HCT116 (cell line): ENCODE measurements around the gene RHBDF2. TPM values are rescaled to one million over a fixed set of nuclear protein-coding genes. Genes with fewer than 3 reads are reported as not detected.

Source experiments
- ATAC-seq: fragments of 200-7000 bp; cut with Tn5 transposase; 2 replicates; pipeline ENCODE4 v1.9.1; 2020; ENCODE audit warnings: mild to moderate bottlenecking, moderate library complexity
- BruUV-seq: library from RNA; stranded (reverse); fragments of 400-500 nt; replicated peaks from 2 replicates; lab custom pipeline; 2021; lab: Mats Ljungman, UMichigan
- CTCF ChIA-PET: fragments of 300-600 bp; sonication (Branson Sonifier 250); formaldehyde crosslinking; loops from one replicate; lab custom pipeline; 2021; ENCODE audit warnings: antibody characterized with exemption; lab: Charles Lee
- POLR2A ChIA-PET: fragments of 300-600, 350-600 bp; sonication (Branson Sonifier 250); formaldehyde crosslinking; loops from one replicate; lab custom pipeline; 2021; ENCODE audit warnings: antibody characterized with exemption; lab: Charles Lee
- RAD21 ChIA-PET, 2 experiments: fragments of 300-600 bp; sonication (Branson Sonifier 250); formaldehyde crosslinking; loops; one replicate each; lab custom pipeline; 2023; ENCODE audit warnings: low total read pairs in 2 of 2; ENCODE audit not compliant: uncharacterized antibody in 2 of 2, unreplicated experiment in 2 of 2, low non-redundant PET in 1 of 2; lab: Charles Lee
- DNase-seq: peaks from one replicate; pipeline ENCODE4 v3.0.0-alpha.2; 2010; ENCODE audit warnings: low read depth, low spot score
- H2AFZ ChIP-seq: fragments of 200-600 bp; shearing (Covaris generic), sonication (generic); 2 replicates; pipeline ENCODE4 v1.6.1; 2017; ENCODE audit warnings: low read depth, mixed run types, mixed read lengths, antibody characterized with exemption, low read length; ENCODE audit not compliant: poor library complexity, severe bottlenecking
- H3K27ac ChIP-seq: 2 replicates; pipeline ENCODE4 v1.5.1; 2012; ENCODE audit warnings: low read depth, low read length
- H3K27me3 ChIP-seq: fragments of 200-600 bp; sonication (generic); 2 replicates; pipeline ENCODE4 v1.6.1; 2016; ENCODE audit warnings: mixed run types, low read length, mixed read lengths; ENCODE audit not compliant: insufficient read depth
- H3K36me3 ChIP-seq, 2 experiments: fragments of 200-500 bp in 1 of 2; fragments of 200-600 bp in 1 of 2; sonication (Bioruptor generic) in 1 of 2; sonication (generic) in 1 of 2; 2 replicates each; pipeline versions ENCODE4 v1.5.1 to v1.6.1; 2014 to 2016; ENCODE audit warnings: low read length in 2 of 2, inconsistent platforms in 1 of 2, mixed read lengths in 1 of 2, mixed run types in 1 of 2; ENCODE audit not compliant: insufficient read depth in 2 of 2, control insufficient read depth in 1 of 2
- H3K4me1 ChIP-seq, 2 experiments: fragments of 200-600 bp in 1 of 2; sonication (generic) in 1 of 2; 2 replicates each; pipeline versions ENCODE4 v1.5.1 to v1.6.1; 2012 to 2017; ENCODE audit warnings: low read length in 2 of 2, inconsistent platforms in 1 of 2, mild to moderate bottlenecking in 1 of 2, mixed read lengths in 1 of 2, mixed run types in 1 of 2, moderate library complexity in 1 of 2; ENCODE audit not compliant: insufficient read depth in 2 of 2, control insufficient read depth in 1 of 2
- H3K4me2 ChIP-seq: fragments of 200-600 bp; sonication (generic); 2 replicates; pipeline ENCODE4 v1.6.1; 2017; ENCODE audit warnings: mixed run types, low read length, mixed read lengths
- H3K4me3 ChIP-seq, 2 experiments: fragments of 200-600 bp in 1 of 2; sonication (generic) in 1 of 2; replicated peaks in 1 of 2; 2 replicates each; pipeline ENCODE4 v1.5.1; 2011 to 2016; ENCODE audit warnings: low read length in 2 of 2, control low read depth in 1 of 2, low read depth in 1 of 2, mild to moderate bottlenecking in 1 of 2, mixed read lengths in 1 of 2, mixed run types in 1 of 2
- H3K79me2 ChIP-seq: fragments of 200-600 bp; sonication (generic); 2 replicates; pipeline ENCODE4 v1.6.1; 2017; ENCODE audit warnings: mild to moderate bottlenecking, mixed run types, low read length, moderate library complexity, mixed read lengths; ENCODE audit not compliant: insufficient read depth
- H3K9ac ChIP-seq: fragments of 200-600 bp; sonication (generic); 2 replicates; pipeline ENCODE4 v1.6.1; 2016; ENCODE audit warnings: low read length, mixed read lengths
- H3K9me2 ChIP-seq: fragments of 200-600 bp; sonication (generic), shearing (Covaris generic); 2 replicates; pipeline ENCODE4 v1.6.1; 2017; ENCODE audit warnings: mixed run types, mild to moderate bottlenecking, moderate library complexity; ENCODE audit not compliant: insufficient read depth
- H3K9me3 ChIP-seq, 2 experiments: fragments of 200-500 bp in 1 of 2; fragments of 200-600 bp in 1 of 2; sonication (Bioruptor generic) in 1 of 2; sonication (generic) in 1 of 2; 2 replicates each; pipeline ENCODE4 v1.6.1; 2014 to 2017; ENCODE audit warnings: low read length in 2 of 2, mixed read lengths in 2 of 2, inconsistent platforms in 1 of 2, low read depth in 1 of 2, mild to moderate bottlenecking in 1 of 2, mixed run types in 1 of 2, moderate library complexity in 1 of 2; ENCODE audit not compliant: control insufficient read depth in 1 of 2, insufficient read depth in 1 of 2
- H4K20me1 ChIP-seq: fragments of 200-600 bp; sonication (generic), shearing (Covaris generic); 2 replicates; pipeline ENCODE4 v1.6.1; 2017; ENCODE audit warnings: mixed run types, mild to moderate bottlenecking, moderate library complexity; ENCODE audit not compliant: insufficient read depth
- CEBPB ChIP-seq: IDR thresholded peaks from 2 replicates; pipeline ENCODE4 v1.6.1; 2012; ENCODE audit warnings: low read depth
- CTCF ChIP-seq, 3 experiments: fragments of 200-600 bp in 1 of 3; sonication (generic) in 1 of 3; IDR thresholded peaks in 2 of 3; conservative IDR thresholded peaks in 1 of 3; 2 replicates each; pipeline ENCODE4 v1.5.1; 2012 to 2017; ENCODE audit warnings: low read depth in 2 of 3, low read length in 2 of 3, antibody characterized with exemption in 1 of 3, borderline replicate concordance in 1 of 3, control low read depth in 1 of 3, mild to moderate bottlenecking in 1 of 3, mixed read lengths in 1 of 3, mixed run types in 1 of 3, moderate library complexity in 1 of 3; ENCODE audit not compliant: insufficient read depth in 1 of 3
- EZH2 ChIP-seq: fragments of 200-600 bp; sonication (generic); IDR thresholded peaks from 2 replicates; pipeline ENCODE4 v1.6.1; 2017; ENCODE audit warnings: antibody characterized with exemption, mixed run types
- EZH2phosphoT487 ChIP-seq: fragments of 200-600 bp; IDR thresholded peaks from 2 replicates; pipeline ENCODE4 v1.6.1; 2018; ENCODE audit warnings: antibody characterized with exemption, borderline replicate concordance
- FOSL1 ChIP-seq: IDR thresholded peaks from 2 replicates; pipeline ENCODE4 v1.6.1; 2012; ENCODE audit warnings: low read depth
- JUND ChIP-seq: IDR thresholded peaks from 2 replicates; pipeline ENCODE4 v1.6.1; 2012
- POLR2A ChIP-seq: IDR thresholded peaks from 2 replicates; pipeline ENCODE4 v1.7.0; 2011; ENCODE audit warnings: borderline replicate concordance; ENCODE audit not compliant: insufficient read depth, insufficient read length; ENCODE audit errors: extremely low read depth
- POLR2AphosphoS5 ChIP-seq: IDR thresholded peaks from 2 replicates; pipeline ENCODE4 v1.6.1; 2011; ENCODE audit warnings: mild to moderate bottlenecking, low read depth, low read length, moderate library complexity
- RAD21 ChIP-seq: IDR thresholded peaks from 2 replicates; pipeline ENCODE4 v1.6.1; 2012; ENCODE audit warnings: low read depth, mild to moderate bottlenecking
- SP1 ChIP-seq: IDR thresholded peaks from 2 replicates; pipeline ENCODE4 v1.6.1; 2012; ENCODE audit warnings: low read depth
- SRF ChIP-seq: IDR thresholded peaks from 2 replicates; pipeline ENCODE4 v1.6.1; 2012; ENCODE audit warnings: low read depth
- TCF7L2 ChIP-seq: IDR thresholded peaks from 2 replicates; pipeline ENCODE4 v1.7.0; 2011; ENCODE audit warnings: borderline replicate concordance, inconsistent platforms; ENCODE audit not compliant: insufficient read depth, insufficient read length; ENCODE audit errors: extremely low read depth
- ZBTB33 ChIP-seq: IDR thresholded peaks from 2 replicates; pipeline ENCODE4 v1.6.1; 2011; ENCODE audit warnings: mild to moderate bottlenecking, low read length, moderate library complexity; ENCODE audit not compliant: insufficient replicate concordance; ENCODE audit errors: extremely low read depth
- ZNF274 ChIP-seq: fragments of 200-500 bp; sonication (Bioruptor generic); IDR thresholded peaks from 2 replicates; pipeline ENCODE4 v1.6.1; 2014; ENCODE audit warnings: mild to moderate bottlenecking, low read depth, low read length, inconsistent platforms
- intact Hi-C: fragments of 100-400 bp; cut with micrococcal nuclease; formaldehyde crosslinking; loops from 2 replicates; pipeline ENCODE4 v1.10.0; 2022
- total RNA-seq: library from RNA; stranded (reverse); gene quantifications from one replicate; pipeline ENCODE4 v1.2.1, GENCODE V29; 2021; ENCODE audit not compliant: unreplicated experiment
- TF ChIP-seq, protein P1 (sequence below): IDR thresholded peaks from 2 replicates; pipeline ENCODE4 v1.6.1; 2012; ENCODE audit warnings: low read depth

Gene RHBDF2
- total RNA-seq, 1 experiment from 2014 or later, result 61.1 TPM

GRCh38 chr17:76432004-76432403, 69.2 kb downstream of the RHBDF2 start (continued):
- TF ChIP-seq ZBTB33 (no peak), ZNF274 (no peak), FOSL1 (no peak), JUND (no peak), CTCF (IDR thresholded peaks at IDR 0.05 in 2 of 3, conservative IDR thresholded peaks at IDR 0.05 in 1 of 3; ENCODE audit: borderline replicate concordance in 1 of 3, insufficient read depth in 1 of 3, low read depth in 2 of 3, low read length in 2 of 3) (no peak), SP1 (no peak), CEBPB (no peak), POLR2AphosphoS5 (no peak)

DNA sequence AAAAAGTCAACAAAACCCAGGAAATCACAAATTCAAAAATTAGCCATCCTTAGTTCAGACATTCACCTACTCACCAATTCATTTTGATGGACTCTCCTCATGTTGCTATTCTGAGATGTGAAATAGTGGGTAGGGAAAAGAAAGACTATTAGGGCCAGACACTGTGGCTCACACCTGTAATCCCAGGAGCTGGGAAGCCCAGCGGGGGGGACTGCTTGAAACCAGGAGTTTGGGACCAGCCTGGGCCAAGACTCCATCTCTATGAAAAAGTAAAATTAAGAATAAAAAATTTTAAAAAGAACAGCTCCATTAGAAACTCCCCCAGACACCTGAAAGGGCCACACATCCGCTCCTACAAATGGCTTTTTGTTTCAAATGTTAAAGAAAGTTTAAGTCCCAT, 69.7 kb downstream of the RHBDF2 start:
- Histone ChIP-seq H3K4me3 (no peak overlapping the region), H3K36me3 (no peaks in the 10 kb centered on the region), H4K20me1 (peaks cover 20% of the 10 kb centered on the region; the same call in 1 of the 2 replicates), H2AFZ (no peak overlapping the region), H3K4me1 (peaks cover 0 to 11% of the 10 kb centered on the region in 2 experiments; a peak in 1 of 4 replicates), H3K79me2 (peaks cover 95% of the 10 kb centered on the region), H3K9me3 (no peaks in the 10 kb centered on the region), H3K27me3 (no peaks in the 10 kb centered on the region), H3K9ac (no peak overlapping the region), H3K9me2 (no peaks in the 10 kb centered on the region), H3K27ac (no peak overlapping the region), H3K4me2 (no peak overlapping the region)
- TF ChIP-seq, protein P1, sequence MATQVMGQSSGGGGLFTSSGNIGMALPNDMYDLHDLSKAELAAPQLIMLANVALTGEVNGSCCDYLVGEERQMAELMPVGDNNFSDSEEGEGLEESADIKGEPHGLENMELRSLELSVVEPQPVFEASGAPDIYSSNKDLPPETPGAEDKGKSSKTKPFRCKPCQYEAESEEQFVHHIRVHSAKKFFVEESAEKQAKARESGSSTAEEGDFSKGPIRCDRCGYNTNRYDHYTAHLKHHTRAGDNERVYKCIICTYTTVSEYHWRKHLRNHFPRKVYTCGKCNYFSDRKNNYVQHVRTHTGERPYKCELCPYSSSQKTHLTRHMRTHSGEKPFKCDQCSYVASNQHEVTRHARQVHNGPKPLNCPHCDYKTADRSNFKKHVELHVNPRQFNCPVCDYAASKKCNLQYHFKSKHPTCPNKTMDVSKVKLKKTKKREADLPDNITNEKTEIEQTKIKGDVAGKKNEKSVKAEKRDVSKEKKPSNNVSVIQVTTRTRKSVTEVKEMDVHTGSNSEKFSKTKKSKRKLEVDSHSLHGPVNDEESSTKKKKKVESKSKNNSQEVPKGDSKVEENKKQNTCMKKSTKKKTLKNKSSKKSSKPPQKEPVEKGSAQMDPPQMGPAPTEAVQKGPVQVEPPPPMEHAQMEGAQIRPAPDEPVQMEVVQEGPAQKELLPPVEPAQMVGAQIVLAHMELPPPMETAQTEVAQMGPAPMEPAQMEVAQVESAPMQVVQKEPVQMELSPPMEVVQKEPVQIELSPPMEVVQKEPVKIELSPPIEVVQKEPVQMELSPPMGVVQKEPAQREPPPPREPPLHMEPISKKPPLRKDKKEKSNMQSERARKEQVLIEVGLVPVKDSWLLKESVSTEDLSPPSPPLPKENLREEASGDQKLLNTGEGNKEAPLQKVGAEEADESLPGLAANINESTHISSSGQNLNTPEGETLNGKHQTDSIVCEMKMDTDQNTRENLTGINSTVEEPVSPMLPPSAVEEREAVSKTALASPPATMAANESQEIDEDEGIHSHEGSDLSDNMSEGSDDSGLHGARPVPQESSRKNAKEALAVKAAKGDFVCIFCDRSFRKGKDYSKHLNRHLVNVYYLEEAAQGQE, result no peak
- TF ChIP-seq FOSL1 (no peak), CEBPB (no peak), EZH2 (no peak), RAD21 (no peak), SRF (no peak), CTCF (IDR thresholded peaks at IDR 0.05 in 2 of 3, conservative IDR thresholded peaks at IDR 0.05 in 1 of 3; ENCODE audit: borderline replicate concordance in 1 of 3, insufficient read depth in 1 of 3, low read depth in 2 of 3, low read length in 2 of 3) (no peak), POLR2A (no peak), TCF7L2 (no peak), EZH2phosphoT487 (no peak)
- ChIA-PET RAD21 (no interaction called here), POLR2A (no interaction called here), CTCF (interaction anchor here (0.8 kb wide), 1 partner anchor 66 kb away, joined by 3 read pairs; no protein-coding TSS in a partner anchor)
- DNase-seq (no peak), ATAC-seq (no peak)
- no TSS peak for BruUV-seq
- intact Hi-C loops, result no loop called here
